H9 (cell line): ENCODE data around the gene CACNA2D3. TPM values are rescaled to one million over a fixed set of nuclear protein-coding genes. Genes with fewer than 3 reads are reported as not detected.
"Not testable (repeated sequence)": the region's sequence is repeated elsewhere in the genome, so short reads cannot be mapped to it uniquely, and the experiment has no call there.

Source experiments
- DNase-seq: peaks from one replicate; pipeline ENCODE4 v3.0.0-alpha.2; 2017
- H2AFZ ChIP-seq: one replicate; pipeline ENCODE4 v1.6.1; 2013; ENCODE audit warnings: mild to moderate bottlenecking, low read length, control low read depth, moderate library complexity
- H2AK5ac ChIP-seq: 2 replicates; pipeline ENCODE4 v1.6.1; 2013; ENCODE audit warnings: low read length, control low read depth, mixed read lengths; ENCODE audit not compliant: insufficient read length
- H2BK120ac ChIP-seq: one replicate; pipeline ENCODE4 v1.6.1; 2013; ENCODE audit warnings: low read depth, mild to moderate bottlenecking, low read length, control low read depth, inconsistent platforms; ENCODE audit not compliant: poor library complexity, severe bottlenecking
- H2BK12ac ChIP-seq: 2 replicates; pipeline ENCODE4 v1.6.1; 2013; ENCODE audit warnings: low read length, control low read depth, mixed read lengths, low read depth; ENCODE audit not compliant: insufficient read length
- H2BK15ac ChIP-seq: 2 replicates; pipeline ENCODE4 v1.6.1; 2013; ENCODE audit warnings: low read depth, low read length, control low read depth
- H2BK20ac ChIP-seq: one replicate; pipeline ENCODE4 v1.6.1; 2013; ENCODE audit warnings: low read depth, mild to moderate bottlenecking, low read length, control low read depth, inconsistent platforms; ENCODE audit not compliant: poor library complexity, severe bottlenecking
- H2BK5ac ChIP-seq: 2 replicates; pipeline ENCODE4 v1.6.1; 2013; ENCODE audit warnings: low read length, control low read depth, mixed read lengths; ENCODE audit not compliant: insufficient read length
- H3K14ac ChIP-seq: 2 replicates; pipeline ENCODE4 v1.6.1; 2013; ENCODE audit warnings: low read length, control low read depth; ENCODE audit not compliant: insufficient read depth
- H3K18ac ChIP-seq: 2 replicates; pipeline ENCODE4 v1.6.1; 2013; ENCODE audit warnings: low read depth, mild to moderate bottlenecking, mixed read lengths, low read length, control low read depth; ENCODE audit not compliant: insufficient read length
- H3K23ac ChIP-seq: 2 replicates; pipeline ENCODE4 v1.6.1; 2013; ENCODE audit warnings: low read length, control low read depth, mixed read lengths, low read depth; ENCODE audit not compliant: insufficient read length
- H3K23me2 ChIP-seq: 2 replicates; pipeline ENCODE4 v1.6.1; 2013; ENCODE audit warnings: low read depth, mild to moderate bottlenecking, mixed read lengths, low read length, control low read depth; ENCODE audit not compliant: insufficient read length, poor library complexity, severe bottlenecking
- H3K27ac ChIP-seq: 2 replicates; pipeline ENCODE4 v1.5.1; 2013; ENCODE audit warnings: low read length, control low read depth, mixed read lengths, low read depth; ENCODE audit not compliant: insufficient read length
- H3K27me3 ChIP-seq: 2 replicates; pipeline ENCODE4 v1.6.1; 2013; ENCODE audit warnings: low read length, control low read depth, inconsistent platforms; ENCODE audit not compliant: insufficient read depth
- H3K4ac ChIP-seq: 2 replicates; pipeline ENCODE4 v1.6.1; 2013; ENCODE audit warnings: low read depth, mild to moderate bottlenecking, control low read depth, inconsistent platforms, low read length, moderate library complexity
- H3K4me1 ChIP-seq: 2 replicates; pipeline ENCODE4 v1.6.1; 2013; ENCODE audit warnings: low read length, control low read depth, inconsistent platforms; ENCODE audit not compliant: insufficient read depth
- H3K4me2 ChIP-seq: 2 replicates; pipeline ENCODE4 v1.6.1; 2013; ENCODE audit warnings: low read length, control low read depth, mixed read lengths; ENCODE audit not compliant: insufficient read length, insufficient read depth
- H3K56ac ChIP-seq: 2 replicates; pipeline ENCODE4 v1.6.1; 2013; ENCODE audit warnings: low read depth, mild to moderate bottlenecking, mixed read lengths, low read length, control low read depth; ENCODE audit not compliant: insufficient read length
- H3K79me1 ChIP-seq: 2 replicates; pipeline ENCODE4 v1.6.1; 2013; ENCODE audit warnings: low read depth, mild to moderate bottlenecking, moderate library complexity, low read length, control low read depth, inconsistent platforms; ENCODE audit not compliant: insufficient read depth, poor library complexity, severe bottlenecking
- H3K79me2 ChIP-seq: 2 replicates; pipeline ENCODE4 v1.6.1; 2013; ENCODE audit warnings: low read length, control low read depth, inconsistent platforms; ENCODE audit not compliant: insufficient read depth
- H3K9ac ChIP-seq: 2 replicates; pipeline ENCODE4 v1.6.1; 2013; ENCODE audit warnings: low read length, control low read depth, mixed read lengths; ENCODE audit not compliant: insufficient read length; ENCODE audit errors: extremely low read depth
- H3K9me3 ChIP-seq: one replicate; pipeline ENCODE4 v1.6.1; 2013; ENCODE audit warnings: low read depth, low read length, inconsistent platforms; ENCODE audit not compliant: control insufficient read depth
- H3T11ph ChIP-seq: one replicate; pipeline ENCODE4 v1.6.1; 2013; ENCODE audit warnings: mild to moderate bottlenecking, low read length, control low read depth, inconsistent platforms
- H4K20me1 ChIP-seq: one replicate; pipeline ENCODE4 v1.6.1; 2013; ENCODE audit not compliant: control insufficient read depth, insufficient read length, insufficient read depth
- H4K5ac ChIP-seq: 2 replicates; pipeline ENCODE4 v1.6.1; 2013; ENCODE audit warnings: low read depth, mild to moderate bottlenecking, mixed read lengths, low read length, control low read depth; ENCODE audit not compliant: insufficient read length
- H4K8ac ChIP-seq: replicated peaks from 2 replicates; pipeline ENCODE4 v1.6.1; 2013; ENCODE audit warnings: low read length, control low read depth, mixed read lengths, low read depth; ENCODE audit not compliant: insufficient read length
- H4K91ac ChIP-seq: 2 replicates; pipeline ENCODE4 v1.6.1; 2013; ENCODE audit warnings: low read depth, mild to moderate bottlenecking, moderate library complexity, mixed read lengths, low read length, control low read depth; ENCODE audit not compliant: insufficient read length
- H3K27ac Mint-ChIP-seq, 3 experiments: 2 replicates in 2 of 3; 3 replicates in 1 of 3; pipeline ENCODE4 v1.8.0; 2020 to 2021; ENCODE audit warnings: mixed read lengths in 3 of 3, mild to moderate bottlenecking in 1 of 3, moderate library complexity in 1 of 3
- H3K27me3 Mint-ChIP-seq: 2 replicates; pipeline ENCODE4 v1.8.0; 2021; ENCODE audit warnings: low read depth, mild to moderate bottlenecking, moderate library complexity, mixed read lengths
- H3K36me3 Mint-ChIP-seq, 3 experiments: 2 replicates in 2 of 3; 3 replicates in 1 of 3; pipeline ENCODE4 v1.8.0; 2020 to 2021; ENCODE audit warnings: low read depth in 3 of 3, mixed read lengths in 3 of 3; ENCODE audit not compliant: insufficient read depth in 1 of 3
- H3K4me1 Mint-ChIP-seq, 2 experiments: 2 replicates each; pipeline ENCODE4 v1.8.0; 2020; ENCODE audit warnings: mixed read lengths in 2 of 2
- H3K4me3 Mint-ChIP-seq, 2 experiments: 2 replicates in 1 of 2; 3 replicates in 1 of 2; pipeline ENCODE4 v1.8.0; 2020 to 2021; ENCODE audit warnings: mild to moderate bottlenecking in 2 of 2, mixed read lengths in 2 of 2, moderate library complexity in 1 of 2
- H3K9me3 Mint-ChIP-seq, 2 experiments: 2 replicates in 1 of 2; 3 replicates in 1 of 2; pipeline ENCODE4 v1.8.0; 2020; ENCODE audit warnings: mild to moderate bottlenecking in 2 of 2, mixed read lengths in 2 of 2, moderate library complexity in 1 of 2
- CTCF ChIP-seq: fragments of 200-600 bp; sonication (generic); conservative IDR thresholded peaks from 3 replicates; pipeline ENCODE4 v1.8.0; 2021; ENCODE audit warnings: antibody characterized with exemption, mild to moderate bottlenecking
- WGBS: extraction: QIAGEN DNeasy Blood & Tissue Kit; methylation state at CpG from one replicate; pipeline ENCODE4 v1.1.7; 2013; ENCODE audit warnings: missing lambda C conversion rate, low lambda C conversion rate, mixed read lengths; ENCODE audit not compliant: insufficient read length; ENCODE audit errors: extremely low coverage; 5-methylcytosine and 5-hydroxymethylcytosine counted together
- total RNA-seq: library from RNA; stranded (reverse); gene quantifications from 2 replicates; pipeline ENCODE4 v1.2.1, GENCODE V29; 2021

Gene CACNA2D3
- total RNA-seq, 1 experiment from 2014 or later = 3.2 TPM

DNA sequence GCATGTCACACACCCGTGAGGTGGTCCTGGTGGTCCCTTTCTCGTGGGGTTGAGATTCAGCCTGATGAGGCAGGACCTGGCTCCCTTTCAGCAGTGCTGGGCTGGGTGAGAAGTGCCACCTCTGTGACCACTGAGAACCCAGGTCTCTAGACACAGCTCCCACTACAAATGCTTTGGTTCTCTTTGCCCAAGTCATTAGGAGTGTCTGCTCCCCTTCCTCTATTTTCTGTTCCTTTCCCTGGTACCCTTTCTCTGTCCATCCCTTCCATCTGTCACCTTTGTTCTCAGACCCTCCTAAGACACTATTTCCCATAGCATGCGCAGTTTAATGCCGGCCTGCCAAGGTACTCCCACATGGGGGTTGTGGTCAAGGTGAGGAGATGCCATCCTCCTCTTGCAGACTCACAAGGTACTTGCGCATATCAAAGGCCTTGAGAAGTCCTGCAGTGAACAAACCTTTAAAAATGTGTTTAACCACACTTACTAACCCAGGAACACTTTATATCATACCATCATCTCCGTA lies 507.8 kb downstream of the CACNA2D3 start:
- peak overlapping the region in 1 of 2 experiments; percentile 54; a peak in 1 of 5 replicates for H3K4me3 Mint-ChIP-seq
- H4K8ac ChIP-seq = no peak overlapping the region
- H3K27me3 Mint-ChIP-seq = peaks cover 9% of the 10 kb centered on the region; the same call in 1 of the 2 replicates
- peak; percentile 77 for DNase-seq
- no peak overlapping the region for H3K56ac ChIP-seq
- no peak overlapping the region for H2BK120ac ChIP-seq
- H3K27ac ChIP-seq = no peak overlapping the region
- H3K18ac ChIP-seq = no peak overlapping the region
- no peak overlapping the region for H2AFZ ChIP-seq
- no peaks in the 10 kb centered on the region for H3K79me2 ChIP-seq
- H3K23ac ChIP-seq = no peak overlapping the region
- peaks cover 3% of the 10 kb centered on the region; the same call in 1 of the 2 replicates for H3K4me1 ChIP-seq
- no peak overlapping the region for H3K4ac ChIP-seq
- no peak overlapping the region for H2BK12ac ChIP-seq
- no peak for TF ChIP-seq CTCF
- H3K27ac Mint-ChIP-seq = peak overlapping the region in 2 of 3 experiments; percentile 31 to 83; a peak in 3 of 7 replicates
- no peak overlapping the region for H3K9ac ChIP-seq
- no peaks in the 10 kb centered on the region for H3K9me3 ChIP-seq
- H2AK5ac ChIP-seq = no peak overlapping the region
- WGBS = no CpG with 5 or more reads among the region's 6 CpGs
- no peak overlapping the region for H2BK5ac ChIP-seq
- no peak overlapping the region for H3K4me2 ChIP-seq
- no peak overlapping the region for H4K91ac ChIP-seq
- H3K27me3 ChIP-seq = no peaks in the 10 kb centered on the region
- H3K23me2 ChIP-seq = no peaks in the 10 kb centered on the region
- no peak overlapping the region for H3K14ac ChIP-seq
- no peaks in the 10 kb centered on the region for H4K20me1 ChIP-seq
- H3K4me1 Mint-ChIP-seq = peaks cover 47 to 54% of the 10 kb centered on the region in 2 experiments
- peaks cover 29 to 53% (median 40%) of the 10 kb centered on the region in 3 experiments for H3K36me3 Mint-ChIP-seq
- no peak overlapping the region for H2BK15ac ChIP-seq
- no peak overlapping the region for H2BK20ac ChIP-seq
- no peak overlapping the region for H4K5ac ChIP-seq
- H3K9me3 Mint-ChIP-seq = peaks cover 0 to 10% of the 10 kb centered on the region in 2 experiments; a peak in 2 of 5 replicates
- no peaks in the 10 kb centered on the region for H3K79me1 ChIP-seq
- H3T11ph ChIP-seq = no peak overlapping the region

- not testable (repeated sequence) for H3K4me3 Mint-ChIP-seq, H3K27me3 Mint-ChIP-seq
- DNase-seq = peak; percentile 45
These were observed 508.6 kb downstream of the CACNA2D3 start for GRCh38 chr3:54631001-54631400.

More at GRCh38 chr3:54631001-54631400, 508.6 kb downstream of the CACNA2D3 start:
- H3K56ac ChIP-seq, H2BK120ac ChIP-seq, H2AK5ac ChIP-seq, H3K23me2 ChIP-seq, H3K27me3 ChIP-seq, H3K23ac ChIP-seq, H4K91ac ChIP-seq, H4K20me1 ChIP-seq, H3K4me1 ChIP-seq, H3K18ac ChIP-seq, H3K9me3 ChIP-seq, H3K27ac ChIP-seq, H3K14ac ChIP-seq, H3K4ac ChIP-seq, H2AFZ ChIP-seq, H3K9ac ChIP-seq, H2BK5ac ChIP-seq, H2BK20ac ChIP-seq, H4K8ac ChIP-seq, H3K79me2 ChIP-seq, H3K4me2 ChIP-seq, H3K79me1 ChIP-seq, H3T11ph ChIP-seq, H4K5ac ChIP-seq, H2BK15ac ChIP-seq, H2BK12ac ChIP-seq: not testable (repeated sequence)
- H3K27ac Mint-ChIP-seq = peak overlapping the region in 1 of 3 experiments; percentile 79; a peak in 2 of 7 replicates
- H3K9me3 Mint-ChIP-seq = peaks cover 0 to 10% of the 10 kb centered on the region in 2 experiments; a peak in 2 of 5 replicates
- H3K4me1 Mint-ChIP-seq = peaks cover 47 to 54% of the 10 kb centered on the region in 2 experiments
- no CpG with 5 or more reads among the region's 6 CpGs for WGBS
- peaks cover 27 to 53% (median 40%) of the 10 kb centered on the region in 3 experiments for H3K36me3 Mint-ChIP-seq
